T-helper 2 cell treated with Interferon-gamma antibody and Interleukin-4, amounts not matched to agents 5 μg/mL and 100 μg/mL, for 36 hours (primary cell): ENCODE data around the gene PITPNB.
A peak's percentile ranks its signal among the peaks of the same experiment; 100 is the strongest.

Experiments used
- DNase-seq: peaks from one replicate; pipeline ENCODE4 v3.0.0; 2021; ENCODE audit warnings: low spot score
- H3K27ac Mint-ChIP-seq: one replicate; pipeline ENCODE4 v1.8.0; 2021; ENCODE audit warnings: mild to moderate bottlenecking, mixed read lengths
- H3K27me3 Mint-ChIP-seq: one replicate; pipeline ENCODE4 v1.8.0; 2021; ENCODE audit warnings: low read depth, mixed read lengths
- H3K36me3 Mint-ChIP-seq: one replicate; pipeline ENCODE4 v1.8.0; 2021; ENCODE audit warnings: low read depth, mixed read lengths
- H3K4me1 Mint-ChIP-seq: one replicate; pipeline ENCODE4 v1.8.0; 2021; ENCODE audit warnings: low read depth, mixed read lengths
- H3K4me3 Mint-ChIP-seq: one replicate; pipeline ENCODE4 v1.8.0; 2022; ENCODE audit warnings: mild to moderate bottlenecking, moderate library complexity, mixed read lengths
- H3K9me3 Mint-ChIP-seq: one replicate; pipeline ENCODE4 v1.8.0; 2021; ENCODE audit warnings: mixed read lengths

Gene PITPNB

DNA sequence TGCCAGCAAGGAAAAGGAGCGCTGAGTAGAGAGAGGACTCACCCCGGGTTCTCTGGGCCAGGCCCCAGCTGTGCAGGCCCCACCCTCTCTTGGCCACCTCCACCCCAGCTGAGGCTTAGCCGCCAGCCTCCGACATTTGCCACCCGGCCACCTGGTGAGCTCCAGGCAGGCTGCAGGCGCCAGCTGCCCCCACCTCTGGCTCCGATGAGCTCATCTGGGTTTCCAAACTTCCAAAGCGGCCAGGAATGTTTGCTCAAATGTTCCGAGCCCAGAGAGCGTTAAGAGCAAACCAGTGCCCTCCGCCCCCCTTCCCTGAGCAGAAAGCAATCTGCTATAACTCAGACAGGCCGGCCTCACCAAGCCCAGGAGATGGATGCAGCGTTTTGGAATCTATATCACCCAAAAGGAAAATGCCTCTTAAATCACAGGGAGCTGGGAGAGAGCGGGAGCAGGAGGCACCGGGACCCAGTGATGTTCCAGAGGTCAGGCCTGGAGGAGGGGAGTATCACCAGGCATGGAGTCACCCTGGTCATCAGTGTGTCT, 108.4 kb downstream of the PITPNB start:
- peaks cover 13% of the 10 kb centered on the region for H3K27me3 Mint-ChIP-seq
- H3K27ac Mint-ChIP-seq, result no peak overlapping the region
- no peak for DNase-seq
- H3K36me3 Mint-ChIP-seq, result no peaks in the 10 kb centered on the region
- H3K4me3 Mint-ChIP-seq, result no peak overlapping the region
- H3K4me1 Mint-ChIP-seq, result no peaks in the 10 kb centered on the region
- H3K9me3 Mint-ChIP-seq, result no peaks in the 10 kb centered on the region

DNA sequence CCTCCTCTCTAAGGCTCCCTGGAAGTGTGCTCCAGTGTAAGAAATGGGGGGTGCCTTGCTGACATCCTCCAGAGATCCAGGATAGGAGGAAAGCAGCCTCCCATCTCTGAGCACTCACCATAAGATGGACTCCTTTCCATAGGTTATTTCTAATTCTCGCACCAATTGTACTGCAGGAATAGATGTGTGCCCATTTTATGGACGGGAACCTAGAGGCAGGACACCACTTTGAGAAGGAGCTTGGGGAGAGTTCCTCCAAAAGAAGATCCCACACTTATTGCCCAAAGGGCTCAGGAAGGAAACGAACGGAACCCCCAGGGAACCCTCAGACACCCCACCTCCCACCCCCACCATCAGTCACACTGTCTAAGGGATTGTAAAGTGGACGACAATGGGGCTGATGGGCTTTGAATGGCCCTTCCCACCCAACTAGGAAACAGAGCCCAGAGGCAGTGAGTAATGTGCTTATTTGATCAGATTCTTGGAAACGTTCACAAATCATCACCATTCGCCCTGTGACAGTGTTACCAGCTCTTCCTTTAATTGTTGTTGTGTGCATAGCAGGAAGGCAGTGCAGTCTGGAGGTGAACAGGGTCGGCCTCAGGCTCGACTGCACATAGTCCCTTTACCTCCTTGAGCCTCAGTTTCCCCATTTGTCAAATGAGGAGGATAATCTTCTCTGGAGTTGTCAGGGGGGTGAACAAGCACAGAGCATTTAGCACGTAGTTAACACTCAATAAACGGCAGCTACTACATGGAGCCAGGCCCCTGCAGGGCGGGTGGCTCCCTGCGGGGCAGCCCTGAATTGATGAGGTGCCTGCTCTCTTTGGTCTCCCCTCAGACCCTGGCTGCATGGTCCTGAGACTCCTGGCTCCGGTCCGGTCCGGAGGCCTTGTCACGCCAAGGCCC, 109.1 kb downstream of the PITPNB start:
- no peaks in the 10 kb centered on the region for H3K4me1 Mint-ChIP-seq
- H3K27me3 Mint-ChIP-seq, result peaks cover 17% of the 10 kb centered on the region
- no peaks in the 10 kb centered on the region for H3K36me3 Mint-ChIP-seq
- H3K4me3 Mint-ChIP-seq, result no peak overlapping the region
- H3K27ac Mint-ChIP-seq, result no peak overlapping the region
- no peaks in the 10 kb centered on the region for H3K9me3 Mint-ChIP-seq
- DNase-seq, result no peak

DNA sequence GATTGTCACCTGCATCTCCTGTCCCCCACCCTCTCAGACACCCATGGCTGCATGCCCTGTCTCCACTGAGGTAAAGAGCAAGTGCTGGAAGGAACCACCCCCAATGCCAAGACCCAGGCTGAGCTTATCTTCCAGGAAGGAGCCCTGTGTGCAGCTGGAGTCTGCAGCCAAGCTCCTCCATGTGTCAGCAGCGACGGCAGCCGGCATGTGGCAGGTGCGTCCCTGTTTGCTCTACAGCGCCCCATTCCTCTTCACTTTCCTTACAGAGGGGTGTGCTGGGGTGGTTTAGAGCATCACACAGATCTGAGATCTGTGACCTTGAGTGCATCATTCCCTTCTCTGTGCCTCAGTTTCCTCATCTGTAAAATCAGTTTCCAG, 109.8 kb downstream of the PITPNB start:
- no peak overlapping the region for H3K27ac Mint-ChIP-seq
- no peak overlapping the region for H3K4me3 Mint-ChIP-seq
- H3K9me3 Mint-ChIP-seq, result no peaks in the 10 kb centered on the region
- no peak for DNase-seq
- peaks cover 2% of the 10 kb centered on the region for H3K4me1 Mint-ChIP-seq
- H3K27me3 Mint-ChIP-seq, result peaks cover 23% of the 10 kb centered on the region
- H3K36me3 Mint-ChIP-seq, result no peaks in the 10 kb centered on the region

DNA sequence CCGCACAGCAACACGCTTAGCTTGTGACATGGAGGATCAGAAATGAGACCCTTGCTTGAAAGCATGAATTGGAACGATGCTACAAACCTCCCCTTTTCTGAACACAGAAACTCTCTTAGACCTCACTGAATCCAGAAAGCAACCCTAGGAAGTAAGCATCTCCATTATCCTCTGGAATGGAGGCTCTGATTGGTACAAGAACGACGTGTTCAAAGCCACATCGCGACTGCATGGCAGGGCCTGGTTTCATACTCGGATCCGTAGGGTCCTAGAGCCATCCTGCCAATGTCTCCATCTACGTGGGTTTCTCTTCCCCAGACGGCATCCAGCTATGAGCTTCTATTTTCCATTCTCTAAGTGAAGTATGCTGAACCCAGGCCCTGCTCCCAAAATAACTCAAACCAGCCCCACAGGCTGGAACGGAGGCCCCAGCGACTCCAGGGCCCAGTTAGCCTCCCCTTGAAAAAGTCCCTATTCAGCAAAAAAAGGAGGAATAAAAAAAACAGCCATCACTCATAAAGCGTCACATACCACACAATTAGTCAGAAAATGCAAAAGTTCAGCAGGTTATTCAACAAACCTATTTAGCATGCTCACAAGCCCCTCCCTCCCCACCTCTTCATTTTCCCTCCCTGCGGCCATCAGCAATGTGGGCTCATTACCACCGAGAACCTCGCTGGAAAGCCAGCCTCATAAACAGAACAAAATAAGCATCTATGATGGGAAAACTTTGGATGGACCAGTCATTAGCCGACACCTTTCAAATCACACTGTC, 110.4 kb downstream of the PITPNB start:
- H3K4me1 Mint-ChIP-seq, result peaks cover 2% of the 10 kb centered on the region
- no peak for DNase-seq
- H3K27me3 Mint-ChIP-seq, result peaks cover 27% of the 10 kb centered on the region
- H3K36me3 Mint-ChIP-seq, result no peaks in the 10 kb centered on the region
- no peaks in the 10 kb centered on the region for H3K9me3 Mint-ChIP-seq
- no peak overlapping the region for H3K27ac Mint-ChIP-seq
- H3K4me3 Mint-ChIP-seq, result no peak overlapping the region

DNA sequence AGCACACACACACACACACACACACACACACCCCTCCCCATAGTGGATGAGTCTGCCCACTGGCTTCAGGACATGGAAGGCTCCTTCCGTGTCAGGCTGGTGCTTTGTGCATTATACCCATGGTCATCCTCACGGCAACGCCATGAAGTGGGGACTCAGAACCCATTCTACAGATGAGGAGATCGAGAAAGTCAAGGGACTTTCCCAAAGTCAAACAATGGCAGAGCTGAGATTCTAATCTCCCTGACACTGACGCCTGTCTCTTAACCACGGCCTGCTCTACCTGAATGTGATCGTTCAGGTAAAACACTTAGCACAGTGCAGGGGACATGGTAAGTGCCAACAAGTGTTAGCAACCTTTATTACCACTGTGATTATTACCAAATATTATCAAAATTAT, 113.2 kb downstream of the PITPNB start:
- H3K9me3 Mint-ChIP-seq, result no peaks in the 10 kb centered on the region
- no peaks in the 10 kb centered on the region for H3K36me3 Mint-ChIP-seq
- H3K27me3 Mint-ChIP-seq, result peaks cover 42% of the 10 kb centered on the region
- DNase-seq, result no peak
- H3K27ac Mint-ChIP-seq, result no peak overlapping the region
- peaks cover 2% of the 10 kb centered on the region for H3K4me1 Mint-ChIP-seq
- H3K4me3 Mint-ChIP-seq, result no peak overlapping the region

DNA sequence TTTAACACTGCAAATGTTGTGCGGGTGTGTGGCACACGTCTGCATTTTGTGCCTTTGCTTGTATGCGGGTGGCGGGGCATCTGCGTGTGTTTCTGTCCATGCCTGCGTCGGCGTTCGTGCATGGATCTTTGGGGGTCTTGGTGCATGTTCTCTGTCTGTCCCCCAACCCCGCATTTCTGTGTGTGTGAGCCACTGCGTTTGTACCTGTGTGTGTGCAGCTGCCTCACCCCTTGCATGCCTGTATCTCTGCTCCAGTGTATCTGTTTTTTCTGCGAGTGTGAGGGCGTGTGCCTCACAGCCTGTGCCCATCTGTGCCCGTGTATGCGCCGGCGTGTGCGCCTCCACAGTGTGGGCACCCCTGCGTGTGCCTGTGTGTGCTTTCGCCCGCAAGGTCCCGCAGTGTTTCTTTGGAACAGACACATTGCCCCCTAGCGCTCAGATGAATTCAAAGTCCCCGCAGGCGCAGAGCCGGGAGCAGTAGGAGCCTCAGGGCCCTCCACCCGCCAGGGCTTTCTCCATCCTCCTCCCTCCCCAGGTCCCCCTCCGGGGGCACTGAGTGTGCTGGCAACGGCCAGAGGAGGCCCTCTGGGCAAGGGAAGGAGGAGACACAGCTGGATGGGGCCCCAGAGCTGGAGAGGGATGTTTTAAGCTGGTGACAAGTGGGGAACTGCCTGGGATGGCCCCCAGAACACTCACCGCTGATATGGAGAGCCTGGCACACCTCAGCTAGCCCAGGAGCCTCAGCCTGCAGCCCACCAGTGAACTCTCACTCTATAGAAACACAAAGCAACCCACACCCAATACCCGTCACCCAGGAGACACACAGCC, 114.4 kb downstream of the PITPNB start:
- H3K36me3 Mint-ChIP-seq, result no peaks in the 10 kb centered on the region
- H3K4me1 Mint-ChIP-seq, result peaks cover 2% of the 10 kb centered on the region
- DNase-seq, result peak; percentile 27
- H3K4me3 Mint-ChIP-seq, result no peak overlapping the region
- no peaks in the 10 kb centered on the region for H3K9me3 Mint-ChIP-seq
- peaks cover 49% of the 10 kb centered on the region for H3K27me3 Mint-ChIP-seq
- no peak overlapping the region for H3K27ac Mint-ChIP-seq

DNA sequence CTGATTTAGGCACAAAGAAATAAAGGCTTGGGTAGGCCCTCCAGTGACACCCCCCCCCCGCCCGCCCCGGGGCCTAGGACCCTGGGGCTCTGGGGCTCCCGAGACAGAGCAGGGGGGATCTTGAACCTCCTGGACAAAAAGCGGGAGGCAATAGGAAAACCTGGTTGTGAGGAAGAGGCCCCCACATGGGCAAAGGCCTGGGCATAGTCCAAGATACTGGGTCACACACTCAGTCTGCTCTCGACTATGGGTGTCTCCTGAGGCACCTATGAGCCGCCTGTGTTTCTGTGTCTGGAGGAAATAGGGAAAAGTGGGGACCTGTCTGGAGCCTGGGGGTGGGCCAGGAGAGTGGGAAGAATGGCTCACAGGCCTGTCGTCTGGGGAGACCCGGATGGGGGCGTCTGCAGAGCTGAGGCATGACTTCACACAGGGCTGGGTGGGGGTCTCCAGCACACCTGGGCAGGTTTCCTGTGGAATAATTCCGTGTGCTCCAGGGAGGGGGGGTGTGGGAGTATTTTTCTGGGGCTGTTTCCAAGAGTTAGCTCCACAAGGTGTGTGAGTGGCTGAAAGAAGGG, 115.1 kb downstream of the PITPNB start:
- peaks cover 42% of the 10 kb centered on the region for H3K27me3 Mint-ChIP-seq
- no peak for DNase-seq
- H3K9me3 Mint-ChIP-seq, result no peaks in the 10 kb centered on the region
- H3K4me3 Mint-ChIP-seq, result no peak overlapping the region
- no peaks in the 10 kb centered on the region for H3K36me3 Mint-ChIP-seq
- peaks cover 2% of the 10 kb centered on the region for H3K4me1 Mint-ChIP-seq
- no peak overlapping the region for H3K27ac Mint-ChIP-seq

DNA sequence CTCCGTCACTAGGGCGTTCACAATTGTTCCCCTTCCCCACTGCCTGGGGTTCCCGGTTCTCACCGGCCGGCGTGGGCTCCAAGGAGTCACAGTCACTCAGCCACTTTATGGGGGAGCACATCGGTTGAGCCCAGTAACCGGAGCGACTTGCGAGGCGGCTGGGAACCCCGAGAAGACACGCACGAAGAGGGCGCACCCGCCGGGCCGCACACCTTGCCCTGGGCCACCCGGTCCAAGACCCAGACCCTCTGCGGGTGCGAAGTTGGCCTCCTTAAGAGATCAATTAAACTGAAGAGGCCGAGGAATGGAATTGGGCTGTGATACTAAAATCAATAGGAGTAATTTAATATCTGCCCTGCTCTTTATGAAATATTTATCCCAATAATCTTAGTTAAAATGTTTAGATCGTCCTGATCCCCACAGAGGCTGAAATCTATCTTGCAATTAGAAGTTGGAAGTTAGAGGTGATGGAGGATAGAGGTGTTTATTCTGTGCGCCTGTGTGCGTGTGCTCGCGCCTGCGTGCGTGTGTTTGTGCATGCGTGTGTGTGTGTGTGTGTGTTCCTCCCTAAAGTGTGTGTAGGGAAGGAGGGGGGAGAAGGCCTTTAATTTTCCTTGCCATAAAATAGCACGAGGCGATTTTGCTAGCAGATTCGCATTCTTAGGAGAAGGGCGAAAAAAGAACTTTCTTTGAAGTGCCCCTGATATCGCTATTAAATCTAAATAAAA, 116.5 kb downstream of the PITPNB start:
- peaks cover 2% of the 10 kb centered on the region for H3K4me1 Mint-ChIP-seq
- no peak overlapping the region for H3K27ac Mint-ChIP-seq
- no peaks in the 10 kb centered on the region for H3K36me3 Mint-ChIP-seq
- H3K27me3 Mint-ChIP-seq, result peaks cover 41% of the 10 kb centered on the region
- no peak for DNase-seq
- H3K4me3 Mint-ChIP-seq, result peak overlapping the region; percentile 67
- no peaks in the 10 kb centered on the region for H3K9me3 Mint-ChIP-seq
